ENCODE measurements around the gene MINK1.
"Not testable (repeated sequence)": the region's sequence is repeated elsewhere in the genome, so short reads cannot be mapped to it uniquely, and the experiment has no call there.

Gene MINK1

DNA sequence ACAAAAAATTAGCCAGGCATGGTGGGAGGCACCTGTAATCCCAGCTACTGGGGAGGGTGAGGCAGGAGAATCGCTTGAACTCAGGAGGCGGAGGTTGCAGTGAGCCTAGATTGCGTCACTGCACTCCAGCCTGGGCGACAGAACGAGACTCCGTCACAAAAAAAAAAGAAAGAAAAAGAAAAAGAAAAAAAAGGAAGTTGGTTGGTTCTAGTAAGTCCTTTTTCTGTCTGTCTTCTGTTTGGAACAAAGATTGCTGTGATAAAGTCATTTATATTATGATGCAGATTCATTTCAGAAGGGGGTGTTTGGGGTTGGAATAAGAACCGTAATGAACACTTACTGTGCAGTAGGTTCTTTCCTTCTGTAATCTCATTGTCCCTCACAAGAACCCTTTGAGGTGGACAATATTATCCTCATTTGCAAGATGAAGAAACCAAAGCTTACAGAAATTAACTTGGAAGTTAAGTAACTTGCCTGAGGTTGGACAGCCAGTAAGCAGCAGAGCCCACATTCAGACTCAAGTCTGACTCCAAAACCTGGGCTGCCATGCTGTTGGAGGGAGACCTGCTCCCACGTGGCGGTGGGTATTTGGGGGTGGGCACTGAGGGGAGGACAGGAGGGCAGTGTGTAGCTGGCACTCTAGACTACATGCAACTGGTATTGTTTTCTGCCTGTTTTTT is 10.3 kb downstream of the MINK1 start:
- no peak for DNase-seq (ENCODE audit: insufficient read length, low spot score)
- FAIRE-seq = no peak

DNA sequence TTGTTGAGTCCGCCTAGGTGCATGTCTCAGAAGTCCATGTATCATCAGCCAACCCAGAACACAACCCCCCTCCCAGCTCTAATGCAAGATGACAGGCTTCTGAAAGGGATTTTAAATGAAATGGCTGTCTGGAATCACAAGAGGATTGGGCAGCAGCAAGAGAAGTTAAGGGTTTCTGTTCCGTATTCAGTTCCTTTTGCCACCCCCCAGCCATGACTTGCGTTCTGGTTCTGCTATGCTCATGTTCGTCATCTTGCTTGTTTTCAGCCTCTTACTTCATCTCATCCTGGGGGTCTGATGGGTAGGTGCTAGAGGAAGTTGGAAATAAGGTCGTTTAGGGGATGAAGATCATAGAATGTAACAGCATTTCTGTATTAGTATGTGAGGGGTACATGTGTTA is 12.0 kb downstream of the MINK1 start:
- no peak for DNase-seq (ENCODE audit: insufficient read length, low spot score)
- no peak for FAIRE-seq

DNA sequence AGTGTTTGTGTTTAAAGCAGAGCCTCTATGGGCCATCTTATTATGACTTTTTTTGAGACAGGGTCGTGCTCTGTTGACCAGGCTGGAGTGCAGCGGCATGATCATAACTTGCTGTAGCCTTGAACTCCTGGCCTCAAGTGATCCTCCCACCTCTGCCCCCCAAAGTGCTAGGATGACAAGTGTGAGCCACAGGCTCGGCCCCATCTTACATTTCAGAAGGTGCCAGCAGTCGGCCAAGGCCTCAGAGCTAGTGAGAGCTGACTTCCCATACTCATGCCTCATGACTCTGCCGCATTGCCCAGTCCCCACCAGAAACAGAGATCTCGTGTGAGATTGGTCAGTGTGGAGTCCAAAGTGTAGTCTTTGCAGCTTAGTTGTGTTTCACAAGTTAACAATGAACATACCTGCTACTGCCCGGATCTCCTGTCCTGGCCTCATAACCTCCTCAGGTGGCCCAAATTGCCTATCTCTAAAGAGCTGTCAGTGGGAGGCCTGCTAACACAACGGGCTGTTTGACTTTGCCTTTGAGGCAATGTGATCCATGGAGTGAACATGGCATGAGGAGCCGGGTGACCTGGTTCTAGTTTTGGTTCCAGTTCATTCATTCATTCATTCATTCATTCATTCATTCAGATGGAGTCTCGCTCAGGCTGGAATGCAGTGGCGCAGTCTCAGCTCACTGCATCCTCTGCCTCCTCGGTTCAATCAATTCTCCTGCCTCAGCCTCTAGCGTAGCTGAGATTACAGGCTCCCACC is 13.7 kb downstream of the MINK1 start:
- DNase-seq (ENCODE audit: insufficient read length, low spot score) (no peak), FAIRE-seq (no peak)

DNA sequence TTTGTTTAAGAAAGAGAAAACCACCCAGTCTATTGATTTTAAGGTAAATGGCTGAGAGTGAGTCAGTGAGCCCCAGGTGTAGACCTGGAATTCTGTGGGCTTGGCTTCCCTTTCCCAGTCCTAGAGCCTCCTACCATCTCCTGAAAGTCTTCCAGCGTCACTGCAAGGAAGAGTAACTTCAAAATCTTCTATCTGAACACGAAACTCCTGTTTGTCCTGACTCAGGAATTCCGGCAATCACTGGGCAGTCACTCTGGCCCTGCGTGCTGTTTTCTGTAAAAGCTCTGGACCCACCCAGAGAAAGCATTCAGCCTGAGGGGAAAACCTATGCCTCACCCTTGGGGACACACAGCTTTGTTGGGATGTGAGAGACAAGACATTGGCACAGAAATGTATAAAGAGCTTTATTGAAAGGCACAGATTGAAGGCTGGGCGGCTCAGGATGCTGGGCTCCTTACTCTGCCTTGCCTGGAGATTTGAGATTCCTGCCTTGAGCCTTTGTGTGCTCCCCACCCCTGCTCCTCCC is 15.9 kb downstream of the MINK1 start:
- no peak for FAIRE-seq
- no peak for DNase-seq (ENCODE audit: insufficient read length, low spot score)

DNA sequence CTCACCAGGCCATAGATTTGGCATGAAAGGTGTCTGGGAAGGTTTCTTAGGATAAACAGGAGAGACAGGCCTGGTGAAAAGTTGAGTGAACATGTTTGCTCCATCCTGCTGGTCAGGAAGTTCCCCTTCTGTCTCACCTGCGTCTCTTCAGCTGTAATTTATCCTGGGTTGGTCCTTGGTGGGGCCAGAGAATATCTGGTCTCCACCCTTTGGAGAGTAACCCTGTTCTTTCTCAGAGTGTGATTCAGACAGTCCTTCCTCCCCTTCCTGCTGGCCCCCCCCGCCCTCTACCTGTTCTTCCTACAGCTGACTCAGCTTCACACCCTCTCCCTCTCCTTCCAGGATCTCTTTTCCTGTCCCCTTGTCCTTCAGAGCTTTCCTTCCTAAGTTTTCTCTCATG is 17.1 kb downstream of the MINK1 start:
- DNase-seq (ENCODE audit: insufficient read length, low spot score) = no peak
- FAIRE-seq = no peak

DNA sequence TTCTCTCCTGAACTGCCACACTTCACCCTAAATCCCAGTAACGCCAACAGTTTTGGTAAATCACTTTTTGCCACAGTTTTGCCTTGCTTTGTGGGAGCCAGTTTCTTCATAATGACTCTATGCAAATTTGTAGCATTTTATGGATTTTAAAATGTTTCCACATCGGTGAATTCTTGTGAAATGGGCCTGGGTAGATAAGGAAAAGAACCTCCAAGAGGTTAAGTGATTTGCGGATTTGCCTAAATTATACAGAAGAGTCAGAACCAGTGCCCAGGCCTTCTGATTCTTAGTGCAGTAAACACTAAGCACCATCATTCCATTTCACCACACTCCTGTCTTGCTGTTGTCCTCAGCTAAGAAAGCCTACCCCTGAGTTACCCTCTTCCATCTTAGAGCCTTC is 17.9 kb downstream of the MINK1 start:
- DNase-seq (ENCODE audit: insufficient read length, low spot score) = no peak
- no peak for FAIRE-seq

DNA sequence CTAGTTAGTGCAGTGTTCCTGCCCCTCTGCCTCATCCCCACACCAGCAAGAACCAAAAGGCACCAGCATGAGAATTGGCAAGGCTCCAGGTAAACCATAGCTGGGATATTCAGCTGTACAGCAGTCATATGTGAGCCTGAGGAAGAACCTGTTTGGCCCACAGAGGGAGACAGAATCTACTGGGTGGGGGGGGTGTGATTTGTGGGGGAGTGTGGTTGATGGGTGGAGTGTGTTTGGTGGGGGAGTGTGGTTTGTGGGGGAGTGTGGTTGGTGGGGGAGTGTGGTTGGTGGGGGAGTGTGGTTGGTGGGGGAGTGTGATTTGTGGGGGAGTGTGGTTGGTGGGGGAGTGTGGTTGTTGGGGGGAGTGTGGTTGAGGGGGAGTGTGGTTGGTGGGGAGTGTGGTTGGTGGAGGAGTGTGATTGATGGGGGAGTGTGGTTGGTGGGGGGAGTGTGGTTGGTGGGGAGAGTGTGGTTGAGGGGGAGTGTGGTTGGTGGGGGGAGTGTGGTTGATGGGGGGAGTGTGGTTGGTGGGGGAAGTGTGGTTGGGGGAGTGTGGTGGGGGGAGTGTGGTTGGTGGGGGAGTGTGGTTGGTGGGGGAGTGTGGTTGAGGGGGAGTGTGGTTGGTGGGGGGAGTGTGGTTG is 19.5 kb downstream of the MINK1 start:
- no peak for DNase-seq (ENCODE audit: insufficient read length, low spot score)
- FAIRE-seq = no peak

DNA sequence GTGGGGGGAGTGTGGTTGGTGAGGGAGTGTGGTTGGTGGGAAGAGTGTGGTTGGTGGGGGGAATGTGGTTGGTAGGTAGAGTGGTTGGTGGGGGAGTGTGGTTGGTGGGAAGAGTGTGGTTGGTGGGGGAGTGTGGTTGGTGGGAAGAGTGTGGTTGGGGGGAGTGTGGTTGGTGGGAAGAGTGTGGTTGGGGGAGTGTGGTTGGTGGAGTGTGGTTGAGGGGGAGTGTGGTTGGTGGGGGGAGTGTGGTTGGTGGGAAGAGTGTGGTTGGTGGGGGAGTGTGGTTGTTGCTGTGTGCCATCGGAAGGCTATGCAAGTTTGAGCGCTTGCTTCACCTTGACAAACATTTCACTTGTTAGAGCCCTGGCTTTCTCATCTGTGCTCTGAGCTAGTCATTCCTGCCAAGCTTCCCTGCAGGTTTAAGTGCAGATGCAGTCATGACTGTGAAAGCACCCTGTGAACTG is 20.1 kb downstream of the MINK1 start:
- DNase-seq (ENCODE audit: insufficient read length, low spot score) (no peak), FAIRE-seq (no peak)

DNA sequence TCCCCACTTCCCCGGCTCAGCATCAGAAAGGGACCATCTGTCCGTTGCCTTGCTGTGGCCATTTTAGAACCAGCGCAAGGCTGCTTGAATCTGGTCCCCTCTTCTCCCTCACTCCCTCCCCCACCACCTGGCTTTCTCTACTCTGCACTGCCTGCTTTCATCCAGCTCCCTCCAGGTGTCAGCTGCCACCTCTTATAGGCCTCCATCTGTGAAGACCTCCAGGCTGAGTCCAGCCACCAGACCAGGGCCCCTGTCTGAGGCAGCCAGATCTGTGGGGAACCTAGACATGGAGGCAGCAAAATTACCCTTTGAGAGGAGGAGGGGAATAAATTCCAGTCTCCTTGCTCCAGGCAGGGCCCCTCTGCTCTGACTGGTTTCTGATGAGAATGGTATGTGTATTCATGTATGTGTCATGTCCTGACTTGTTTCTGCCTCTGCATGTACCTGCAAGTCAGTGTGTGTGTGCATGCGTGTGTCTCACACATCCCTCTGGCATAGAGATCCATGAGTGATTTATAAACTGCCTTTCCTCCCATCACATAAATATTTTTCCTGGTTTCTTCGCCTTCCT is 21.1 kb downstream of the MINK1 start:
- DNase-seq (ENCODE audit: insufficient read length, low spot score) = no peak
- no peak for FAIRE-seq

DNA sequence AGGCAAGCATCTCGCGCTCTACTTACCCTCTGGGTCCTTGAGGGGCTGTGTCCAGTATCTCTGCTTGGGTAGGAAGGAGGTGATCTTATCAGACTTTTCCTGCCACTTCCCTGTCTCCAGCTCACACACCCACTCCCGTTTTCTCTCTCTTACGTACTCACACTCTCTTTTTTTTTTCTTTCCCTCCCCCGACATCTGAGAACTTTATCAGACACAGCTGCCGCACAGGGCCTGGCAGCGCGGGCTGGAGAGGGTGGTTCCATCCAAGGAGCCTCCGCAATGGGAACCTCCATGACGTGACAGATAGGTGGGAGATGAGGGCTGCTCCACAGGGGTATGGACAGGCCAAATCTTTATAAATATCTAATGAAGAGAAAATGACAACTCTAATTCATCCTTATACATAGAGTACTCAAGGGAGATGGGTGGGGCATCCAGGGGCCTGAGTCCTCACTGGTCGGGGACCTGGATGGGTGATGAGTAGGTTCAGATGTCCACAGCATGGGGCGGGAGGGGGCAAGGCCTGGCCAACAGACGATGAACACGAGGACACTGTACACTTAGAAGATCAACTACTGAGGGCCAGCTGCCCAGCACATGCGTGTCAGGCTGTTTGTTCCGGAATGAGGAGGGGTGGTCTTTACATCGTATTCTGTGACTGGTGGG is 23.3 kb downstream of the MINK1 start:
- no peak for FAIRE-seq
- no peak for DNase-seq (ENCODE audit: insufficient read length, low spot score)

DNA sequence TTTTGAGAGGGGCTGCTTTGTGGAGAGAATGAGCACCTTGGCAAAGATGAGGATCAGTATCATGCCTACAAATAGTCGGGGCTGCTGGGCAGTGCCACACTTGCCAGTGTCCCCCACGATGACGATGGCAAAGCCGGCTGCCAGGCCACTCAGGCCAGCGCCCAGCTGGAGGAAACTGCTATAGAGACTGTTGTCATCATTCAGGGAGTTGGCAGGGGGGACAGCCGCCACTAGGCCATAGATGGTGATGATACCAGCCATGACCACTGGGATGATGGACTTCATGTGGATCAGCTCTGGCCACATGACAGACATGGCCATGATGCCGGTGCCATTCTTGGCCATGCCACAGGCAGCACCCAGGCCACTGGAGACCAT is 23.8 kb downstream of the MINK1 start:
- FAIRE-seq (no peak), DNase-seq (ENCODE audit: insufficient read length, low spot score) (no peak)

DNA sequence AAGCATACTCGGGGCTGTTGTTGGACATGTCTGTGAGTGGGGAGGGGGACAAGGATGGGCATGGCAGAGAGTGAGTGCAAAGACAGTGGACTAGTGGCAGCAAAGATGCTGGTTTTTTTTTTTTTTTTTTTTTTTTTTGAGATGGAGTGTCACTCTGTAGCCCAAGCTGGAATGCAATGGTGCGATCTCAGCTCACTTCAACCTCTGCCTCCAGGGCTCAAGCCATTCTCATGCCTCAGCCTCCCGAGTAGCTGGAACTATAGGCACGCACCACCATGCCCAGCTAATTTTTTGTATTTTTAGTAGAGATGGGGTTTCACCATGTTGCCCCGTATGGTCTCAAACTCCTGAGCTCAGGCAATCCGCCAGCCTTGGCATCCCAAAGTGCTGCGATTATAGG is 24.2 kb downstream of the MINK1 start:
- FAIRE-seq; DNase-seq (ENCODE audit: insufficient read length, low spot score): not testable (repeated sequence)

DNA sequence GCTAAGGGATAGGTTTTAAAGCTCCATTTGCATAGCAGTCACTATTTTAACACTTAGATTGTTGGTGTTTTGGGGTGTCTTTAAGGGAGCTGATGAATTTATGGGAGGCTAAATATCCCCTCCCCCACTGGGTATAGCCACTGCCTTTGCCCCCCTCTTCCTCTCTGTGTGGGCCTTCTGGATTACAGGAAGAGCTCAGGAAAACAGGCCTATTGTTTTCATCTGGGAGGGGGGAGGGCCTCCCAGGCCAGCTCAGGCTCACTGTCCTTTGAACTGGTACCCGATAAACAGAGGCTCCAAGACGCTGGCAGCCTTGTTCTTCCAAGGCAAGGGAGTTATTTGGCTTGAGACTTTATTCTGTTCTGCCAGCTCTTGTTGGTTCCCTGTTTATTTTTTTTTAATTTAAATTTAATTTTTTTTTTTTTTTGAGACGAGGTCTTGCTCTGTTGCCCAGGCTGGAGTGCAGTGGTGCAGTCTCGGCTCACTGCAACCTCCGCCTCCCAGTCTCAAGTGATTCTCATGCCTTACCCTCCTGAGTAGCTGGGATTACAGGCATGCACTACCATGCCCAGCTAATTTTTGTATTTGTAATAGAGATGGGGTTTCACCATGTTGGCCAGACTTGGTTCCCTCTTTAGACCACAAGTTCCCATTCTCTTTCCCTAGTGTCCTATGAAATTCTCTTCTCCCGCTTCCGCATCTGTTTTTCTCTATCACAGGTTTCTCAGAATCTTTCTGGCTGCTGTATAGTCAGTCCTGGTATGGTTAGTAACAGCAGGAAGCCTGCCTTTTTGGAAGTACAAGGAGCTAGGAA is 25.1 kb downstream of the MINK1 start:
- FAIRE-seq (no peak), DNase-seq (ENCODE audit: insufficient read length, low spot score) (no peak)

DNA sequence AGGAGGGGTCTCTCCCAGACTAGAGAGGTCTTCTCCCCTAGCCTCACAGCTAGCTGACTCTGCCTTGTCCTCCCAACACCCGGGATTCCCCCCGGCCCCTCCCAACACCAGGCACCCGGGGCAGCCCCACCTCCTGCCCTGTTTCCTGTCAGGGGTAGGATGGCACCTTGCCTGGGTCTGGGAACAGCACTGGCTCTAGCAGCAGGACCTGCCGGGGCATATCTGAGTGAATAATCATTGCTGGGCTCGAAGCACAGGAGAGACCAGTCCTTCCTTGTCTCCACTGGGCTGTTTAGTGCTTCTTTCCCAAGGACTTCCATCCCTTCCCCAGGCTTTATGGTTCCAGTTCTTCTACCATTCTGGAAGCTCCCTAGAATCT is 25.7 kb downstream of the MINK1 start:
- FAIRE-seq = no peak
- no peak for DNase-seq (ENCODE audit: insufficient read length, low spot score)

DNA sequence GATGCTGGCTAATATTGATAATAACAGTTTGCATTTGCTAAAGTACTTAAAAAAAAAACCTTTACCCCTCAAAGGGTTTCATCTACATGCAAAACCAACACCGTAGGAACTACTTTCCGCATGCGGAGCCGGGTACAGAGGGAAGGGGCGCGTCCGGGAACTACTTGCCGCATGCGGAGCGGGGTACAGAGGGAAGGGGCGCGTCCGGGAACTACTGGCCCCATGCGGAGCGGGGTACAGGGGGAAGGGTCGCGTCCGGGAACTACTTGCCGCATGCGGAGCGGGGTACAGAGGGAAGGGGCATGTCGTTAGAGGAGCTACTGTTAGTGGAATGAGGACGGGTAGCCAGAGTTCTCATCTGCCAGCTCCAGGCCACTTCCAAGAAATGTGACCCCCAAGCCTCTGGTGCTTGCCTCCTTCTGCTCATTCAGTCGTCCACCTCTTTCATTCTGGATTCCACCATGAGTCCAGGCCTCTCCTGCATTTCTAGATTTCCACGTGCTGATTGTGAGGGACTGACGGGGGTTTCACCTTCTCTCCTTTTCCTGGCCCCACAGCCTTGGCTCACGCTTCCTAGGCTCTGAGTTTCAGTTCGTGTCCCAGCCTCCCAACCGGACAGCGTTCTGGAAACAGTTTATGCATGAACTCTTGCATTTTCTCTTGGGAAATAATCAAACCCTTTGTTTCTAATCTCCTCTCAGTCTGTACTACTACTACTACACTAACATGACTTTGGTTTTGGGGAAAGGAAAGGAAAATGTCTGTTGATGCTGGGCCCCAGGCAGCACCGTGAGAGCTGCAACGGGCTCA is 26.9 kb downstream of the MINK1 start:
- no peak for FAIRE-seq

DNA sequence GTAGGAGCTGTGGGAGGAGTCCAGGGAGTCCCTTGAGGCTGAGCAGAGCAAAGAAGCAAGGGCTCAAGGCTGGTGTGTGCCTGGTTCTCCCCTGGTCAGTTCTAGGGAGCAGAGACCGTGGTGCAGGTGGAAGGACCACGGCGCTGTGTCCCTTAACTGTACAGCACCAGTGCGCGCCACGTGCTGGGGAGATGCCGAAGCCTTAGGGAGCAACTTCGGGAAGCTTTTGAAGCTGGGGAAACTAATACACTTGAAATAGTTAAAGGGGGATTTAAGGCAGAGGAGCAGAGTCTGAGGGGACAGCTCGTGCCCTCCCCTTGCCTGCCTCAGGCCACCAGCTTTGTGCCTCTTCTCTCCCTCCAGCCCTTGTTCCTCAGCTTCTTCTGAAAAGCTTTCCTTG is 27.5 kb downstream of the MINK1 start:
- FAIRE-seq (no peak), DNase-seq (ENCODE audit: insufficient read length, low spot score) (no peak)

More for the DNA sequence above, 26.9 kb downstream of the MINK1 start:
- no peak for DNase-seq (ENCODE audit: insufficient read length, low spot score)

DNA sequence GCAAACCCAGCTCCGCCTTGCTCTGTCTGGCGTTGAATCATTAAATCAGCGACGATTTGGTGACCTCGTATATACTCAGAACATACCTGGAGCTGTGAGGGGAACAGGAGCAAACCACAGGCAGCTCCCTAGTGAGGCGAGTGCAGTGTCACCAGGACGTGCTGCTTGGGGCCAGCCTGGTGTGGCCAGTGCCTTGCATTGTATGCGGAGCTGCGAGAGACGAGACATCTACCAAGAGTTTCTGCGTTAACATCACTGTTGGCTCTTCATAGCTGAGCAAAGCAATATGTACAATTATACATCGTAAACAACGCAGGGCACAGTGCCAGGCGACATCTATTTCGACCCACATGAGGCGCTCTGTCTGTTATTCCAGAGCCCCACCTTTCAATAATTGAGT is 27.9 kb downstream of the MINK1 start:
- DNase-seq (ENCODE audit: insufficient read length, low spot score) (no peak), FAIRE-seq (no peak)

DNA sequence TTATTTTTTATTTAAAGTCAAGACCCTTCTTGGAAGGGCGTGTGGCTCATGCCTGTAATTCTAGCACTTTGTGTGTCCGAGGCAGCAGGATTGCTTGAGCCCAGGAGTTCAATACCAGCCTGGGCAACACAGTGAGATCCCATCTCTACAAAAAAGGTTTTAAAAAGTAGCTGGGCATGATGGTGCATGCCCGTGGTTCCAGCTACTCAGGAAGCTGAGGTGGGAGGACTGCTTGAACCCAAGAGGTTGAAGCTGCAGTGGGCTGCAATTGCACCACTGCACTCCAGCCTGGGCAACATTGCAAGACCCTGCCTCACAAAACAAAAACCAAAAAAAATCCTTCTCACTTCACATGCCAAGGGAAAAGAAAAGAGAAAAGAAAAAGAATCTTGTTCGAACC is 29.6 kb downstream of the MINK1 start:
- no peak for DNase-seq (ENCODE audit: insufficient read length, low spot score)
- FAIRE-seq = no peak

DNA sequence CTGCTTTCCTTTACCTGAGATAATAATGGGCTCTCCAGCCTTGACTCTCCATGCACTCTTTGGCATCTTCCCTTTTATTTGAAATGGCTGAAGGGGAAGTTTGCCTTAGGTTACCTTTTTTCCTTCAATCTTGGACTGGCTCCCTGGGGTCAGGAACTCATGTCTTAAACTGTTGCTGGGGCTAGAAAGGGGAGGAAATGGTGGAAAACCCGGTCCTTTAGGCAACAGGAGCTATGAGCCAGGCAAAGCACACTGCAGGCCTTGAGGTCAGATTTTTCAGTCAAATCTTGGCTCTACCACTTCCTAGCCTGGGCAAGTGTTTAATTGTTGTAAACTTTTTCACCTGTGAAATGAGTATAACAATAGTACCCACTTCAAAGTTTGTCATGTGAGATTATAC is 30.2 kb downstream of the MINK1 start:
- no peak for FAIRE-seq

More for the DNA sequence above, 30.2 kb downstream of the MINK1 start:
- DNase-seq (ENCODE audit: insufficient read length, low spot score) = no peak
